Osteocyte (in vitro differentiated cells): ENCODE measurements around the gene FGGY. TPM values are rescaled to one million over a fixed set of nuclear protein-coding genes. Genes with fewer than 3 reads are reported as not detected.

Source experiments
- DNase-seq: peaks from one replicate; pipeline ENCODE4 v3.0.0; 2021; ENCODE audit warnings: mixed read lengths; ENCODE audit not compliant: unreplicated experiment; ENCODE audit errors: extremely low spot score
- H3K27ac Mint-ChIP-seq: one replicate; pipeline ENCODE4 v1.8.0; 2021; ENCODE audit warnings: mild to moderate bottlenecking, mixed read lengths; ENCODE audit not compliant: unreplicated experiment
- H3K27me3 Mint-ChIP-seq: one replicate; pipeline ENCODE4 v1.8.0; 2021; ENCODE audit warnings: mixed read lengths; ENCODE audit not compliant: unreplicated experiment
- H3K36me3 Mint-ChIP-seq: one replicate; pipeline ENCODE4 v1.8.0; 2021; ENCODE audit warnings: mixed read lengths; ENCODE audit not compliant: unreplicated experiment
- H3K4me1 Mint-ChIP-seq: one replicate; pipeline ENCODE4 v1.8.0; 2021; ENCODE audit warnings: mixed read lengths; ENCODE audit not compliant: unreplicated experiment
- H3K4me3 Mint-ChIP-seq: one replicate; pipeline ENCODE4 v1.8.0; 2021; ENCODE audit warnings: mild to moderate bottlenecking, moderate library complexity, mixed read lengths; ENCODE audit not compliant: unreplicated experiment
- H3K9me3 Mint-ChIP-seq: one replicate; pipeline ENCODE4 v1.8.0; 2021; ENCODE audit warnings: mixed read lengths; ENCODE audit not compliant: unreplicated experiment
- CTCF ChIP-seq: fragments of 200-600 bp; sonication (generic); IDR thresholded peaks from 2 replicates; pipeline ENCODE4 v1.5.0; 2021; ENCODE audit warnings: antibody characterized with exemption, mild to moderate bottlenecking, moderate library complexity
- total RNA-seq: library from RNA; stranded (reverse); gene quantifications from 2 replicates; pipeline ENCODE4 v1.2.1, GENCODE V29; 2021

FGGY gene
- total RNA-seq, 1 donor from 2014 or later, result 9.1 TPM

GRCh38 chr1:59510249-59510648 is 213.4 kb downstream of the FGGY start:
- H3K9me3 Mint-ChIP-seq, result no peaks in the 10 kb centered on the region
- H3K27me3 Mint-ChIP-seq, result peaks cover 3% of the 10 kb centered on the region
- H3K4me3 Mint-ChIP-seq, result no peak overlapping the region
- DNase-seq, result no peak
- H3K36me3 Mint-ChIP-seq, result no peaks in the 10 kb centered on the region
- H3K27ac Mint-ChIP-seq, result no peak overlapping the region
- peaks cover 18% of the 10 kb centered on the region for H3K4me1 Mint-ChIP-seq
- TF ChIP-seq CTCF, result no peak

- Mint-ChIP-seq H3K9me3 (no peaks in the 10 kb centered on the region), H3K27ac (no peak overlapping the region), H3K36me3 (no peaks in the 10 kb centered on the region), H3K27me3 (peaks cover 3% of the 10 kb centered on the region), H3K4me1 (peaks cover 16% of the 10 kb centered on the region), H3K4me3 (no peak overlapping the region)
- TF ChIP-seq CTCF, result no peak
- no peak for DNase-seq
These were observed 214.9 kb downstream of the FGGY start for GRCh38 chr1:59511476-59512465.

GRCh38 chr1:59512702-59513101 is 215.8 kb downstream of the FGGY start:
- H3K4me1 Mint-ChIP-seq, result peaks cover 19% of the 10 kb centered on the region
- H3K27ac Mint-ChIP-seq, result no peak overlapping the region
- TF ChIP-seq CTCF, result no peak

GRCh38 chr1:59514061-59514909 is 217.4 kb downstream of the FGGY start:
- no peak for TF ChIP-seq CTCF
- H3K4me1 Mint-ChIP-seq, result peaks cover 18% of the 10 kb centered on the region
- no peaks in the 10 kb centered on the region for H3K9me3 Mint-ChIP-seq
- no peak overlapping the region for H3K27ac Mint-ChIP-seq
- no peak for DNase-seq
- H3K36me3 Mint-ChIP-seq, result no peaks in the 10 kb centered on the region
- H3K4me3 Mint-ChIP-seq, result no peak overlapping the region
- H3K27me3 Mint-ChIP-seq, result no peaks in the 10 kb centered on the region

More at GRCh38 chr1:59512702-59513101, 215.8 kb downstream of the FGGY start:
- H3K9me3 Mint-ChIP-seq, result no peaks in the 10 kb centered on the region
- no peak for DNase-seq
- H3K4me3 Mint-ChIP-seq, result no peak overlapping the region
- peaks cover 3% of the 10 kb centered on the region for H3K27me3 Mint-ChIP-seq
- H3K36me3 Mint-ChIP-seq, result no peaks in the 10 kb centered on the region
